ENCODE measurements around the gene MFSD2B.
"Not testable (repeated sequence)": the region's sequence is repeated elsewhere in the genome, so short reads cannot be mapped to it uniquely, and the experiment has no call there.

The MFSD2B gene

GRCh38 chr2:24020244-24020643 lies 10.4 kb downstream of the MFSD2B start:
- DNase-seq = peak; percentile 29

- peak; percentile 50 for DNase-seq
These were observed 11.5 kb downstream of the MFSD2B start for GRCh38 chr2:24021122-24021998.

GRCh38 chr2:24022324-24022974 lies 12.6 kb downstream of the MFSD2B start:
- DNase-seq = no peak

DNA sequence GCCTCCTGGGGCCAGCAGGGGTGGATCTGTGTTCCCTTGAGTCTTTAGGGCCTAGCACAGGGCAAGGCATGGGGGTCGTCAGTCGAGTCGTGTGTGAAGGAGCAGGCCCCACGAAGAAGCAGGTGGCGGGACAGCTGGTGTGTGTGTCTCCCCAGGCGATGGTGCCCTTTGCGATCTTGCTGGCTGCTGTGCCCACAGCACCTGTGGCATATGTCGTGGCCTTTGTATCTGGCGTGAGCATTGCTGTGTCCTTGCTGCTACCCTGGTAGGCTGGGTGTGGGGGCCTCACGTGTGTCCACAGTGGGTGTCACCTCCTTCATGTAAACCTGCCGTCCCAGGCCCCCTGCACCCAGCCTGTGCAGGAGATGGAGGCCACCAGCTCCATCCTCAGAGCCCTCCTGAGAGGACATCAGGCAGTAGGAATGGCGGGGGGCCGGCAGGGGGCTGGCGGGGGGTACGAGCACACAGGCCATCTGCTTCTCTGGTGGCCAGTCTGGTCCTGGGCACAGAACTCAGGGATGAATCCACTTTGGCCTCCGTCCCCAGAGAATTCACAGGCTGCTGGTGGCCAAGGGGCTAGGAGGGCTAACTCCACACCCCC lies 13.2 kb downstream of the MFSD2B start:
- DNase-seq = no peak

- DNase-seq = no peak
These were observed 14.1 kb downstream of the MFSD2B start for GRCh38 chr2:24024018-24024417.

- DNase-seq = no peak
These were observed 15.2 kb downstream of the MFSD2B start for GRCh38 chr2:24024996-24025663.

DNA sequence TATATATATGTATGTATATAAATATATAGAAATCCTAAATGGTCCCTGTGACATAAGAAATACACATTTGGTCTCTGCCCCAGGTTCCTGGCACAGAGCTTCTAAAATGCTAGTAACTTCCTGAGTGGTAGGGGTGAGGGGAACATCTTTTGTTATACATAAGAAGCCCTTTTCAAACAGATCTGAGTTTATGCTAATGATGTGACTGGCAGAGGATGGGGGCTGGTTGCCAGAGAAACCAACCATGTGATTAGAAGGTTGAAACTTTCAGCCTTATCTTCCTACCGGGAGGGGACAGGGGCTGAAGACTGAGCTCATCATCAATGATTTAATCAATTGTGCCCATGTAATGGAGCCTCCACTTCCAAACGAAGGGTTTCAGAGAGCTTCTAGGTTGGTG lies 16.3 kb downstream of the MFSD2B start:
- DNase-seq = no peak

GRCh38 chr2:24038786-24039499 lies 29.1 kb downstream of the MFSD2B start:
- DNase-seq = no peak

GRCh38 chr2:24040511-24040910 lies 30.6 kb downstream of the MFSD2B start:
- DNase-seq = no peak

DNA sequence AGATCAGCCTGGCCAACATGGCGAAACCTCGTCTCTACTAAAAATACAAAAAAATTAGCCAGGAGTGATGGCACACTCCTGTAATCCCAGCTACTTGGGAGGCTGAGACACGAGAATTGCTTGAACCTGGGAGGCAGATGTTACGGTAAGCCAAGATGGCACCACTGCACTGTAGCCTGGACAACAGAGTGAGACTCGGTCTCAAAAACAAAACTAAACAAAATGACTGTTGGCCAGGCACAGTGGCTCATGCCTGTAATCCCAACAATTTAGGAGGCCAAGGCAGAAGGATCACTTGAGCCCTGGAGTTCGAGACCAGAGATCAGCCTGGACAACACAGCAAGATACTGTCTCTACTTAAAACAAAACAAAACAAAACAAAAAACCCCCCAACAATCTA lies 33.2 kb downstream of the MFSD2B start:
- DNase-seq = not testable (repeated sequence)

DNA sequence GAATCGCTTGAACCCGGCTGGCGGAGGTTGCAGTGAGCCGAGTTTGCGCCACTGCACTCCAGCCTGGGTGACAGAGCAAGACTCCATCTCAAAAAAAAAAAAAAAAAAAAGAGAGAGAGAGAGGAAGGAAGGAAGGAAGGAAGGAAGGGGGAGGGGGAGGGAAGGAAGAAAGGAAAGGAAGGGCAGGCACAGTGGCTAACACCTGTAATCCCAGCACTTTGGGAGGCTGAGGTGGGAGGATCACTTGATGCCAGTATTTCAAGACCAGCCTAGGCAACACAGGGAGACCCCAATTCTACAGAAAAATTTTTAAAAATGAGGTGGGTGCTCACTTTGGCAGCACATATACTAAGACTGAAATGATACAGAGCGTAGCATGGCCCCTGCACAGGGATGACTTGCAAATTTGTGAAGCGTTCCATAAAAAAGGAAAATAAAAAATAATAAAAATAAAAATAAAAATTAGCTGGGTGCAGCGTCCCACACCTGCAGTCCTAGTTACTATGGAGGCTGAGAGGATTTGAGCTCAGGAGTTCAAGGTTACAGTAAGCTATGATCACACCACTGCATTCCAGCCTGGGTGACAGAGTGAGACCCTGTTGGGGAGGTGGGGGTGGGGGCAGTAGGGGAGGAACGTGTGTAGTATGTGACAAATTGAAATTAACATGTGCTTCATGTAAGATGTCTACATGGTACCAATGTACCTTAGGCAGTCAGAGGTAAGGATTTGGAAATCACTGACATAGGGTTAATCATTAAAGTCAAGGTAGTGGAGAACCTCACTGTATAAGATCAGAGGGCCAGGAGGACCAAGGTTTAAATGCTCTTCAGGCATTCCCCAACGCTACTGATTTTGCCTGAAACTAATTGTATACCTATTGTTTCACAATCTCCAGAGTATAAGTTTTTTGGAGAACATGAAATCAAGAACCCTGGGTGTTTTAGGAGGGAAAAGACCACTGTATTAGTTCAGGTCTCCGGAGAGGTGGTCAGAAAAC lies 35.9 kb downstream of the MFSD2B start:
- no peak for DNase-seq

DNA sequence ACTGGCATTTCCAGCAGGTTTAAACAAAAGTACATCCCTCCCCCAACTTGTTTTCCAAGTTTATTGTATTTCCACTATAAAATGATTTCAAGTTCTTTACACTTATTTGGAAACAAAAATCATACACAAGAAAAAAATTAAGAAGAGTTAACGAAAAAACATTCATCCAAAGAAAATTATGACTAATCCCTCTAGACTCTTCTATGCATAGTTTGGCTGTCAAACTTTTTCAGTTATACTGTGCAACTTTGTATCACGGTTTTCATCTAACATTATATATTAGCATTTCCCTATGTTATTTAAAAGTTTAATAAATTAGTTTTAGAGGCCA lies 36.7 kb downstream of the MFSD2B start:
- no peak for DNase-seq

GRCh38 chr2:24046930-24047702 lies 37.2 kb downstream of the MFSD2B start, which contains the start of gene WDCP:
TSS of gene WDCP (minus strand) at chr2:24047391. CDS start at chr2:24039494, 7,897 bp downstream.
- peak; percentile 99 for DNase-seq

- DNase-seq = no peak
These were observed 37.8 kb downstream of the MFSD2B start for GRCh38 chr2:24047703-24048033.

DNA sequence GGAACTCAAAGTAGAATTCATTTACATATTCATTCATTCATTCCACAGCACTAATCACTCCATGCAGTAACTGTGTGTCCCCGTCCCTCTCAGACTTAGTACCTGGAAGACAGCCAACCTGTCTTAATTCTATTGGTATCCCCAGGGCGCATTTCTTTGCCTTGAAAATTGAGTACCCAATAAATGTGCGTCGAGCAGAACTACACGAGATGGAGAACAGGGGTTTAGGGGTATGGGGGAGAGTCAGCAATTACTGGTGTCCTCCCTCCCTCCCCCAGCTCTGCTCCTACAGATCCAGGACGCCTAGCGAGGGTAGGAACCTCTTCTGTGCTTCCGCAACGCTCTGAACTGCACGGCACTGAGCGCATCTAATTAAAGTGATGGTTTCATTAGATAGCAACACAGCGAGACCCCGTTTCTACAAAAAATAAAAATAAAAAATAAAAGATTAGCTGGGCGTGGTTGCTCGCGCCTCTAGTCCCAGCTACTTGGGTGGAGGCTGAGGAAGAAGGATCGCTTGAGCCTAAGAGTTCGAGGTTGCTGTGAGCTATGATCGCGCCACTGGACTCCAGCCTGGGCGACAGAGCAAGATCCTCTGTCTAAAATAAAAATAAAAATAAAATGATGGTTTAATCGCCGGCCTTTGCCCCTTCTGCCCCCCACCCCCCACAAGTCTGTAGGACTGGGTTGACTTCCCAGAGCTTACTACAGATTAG lies 39.0 kb downstream of the MFSD2B start:
- peak; percentile 47 for DNase-seq

GRCh38 chr2:24049485-24050021 lies 39.7 kb downstream of the MFSD2B start, which contains the start of gene FKBP1B:
TSS of gene FKBP1B (plus strand) at chr2:24049741. CDS start at chr2:24049850, 109 bp downstream.
- DNase-seq = peak; percentile 40

- DNase-seq = no peak
These were observed 40.4 kb downstream of the MFSD2B start for GRCh38 chr2:24050041-24050979.

DNA sequence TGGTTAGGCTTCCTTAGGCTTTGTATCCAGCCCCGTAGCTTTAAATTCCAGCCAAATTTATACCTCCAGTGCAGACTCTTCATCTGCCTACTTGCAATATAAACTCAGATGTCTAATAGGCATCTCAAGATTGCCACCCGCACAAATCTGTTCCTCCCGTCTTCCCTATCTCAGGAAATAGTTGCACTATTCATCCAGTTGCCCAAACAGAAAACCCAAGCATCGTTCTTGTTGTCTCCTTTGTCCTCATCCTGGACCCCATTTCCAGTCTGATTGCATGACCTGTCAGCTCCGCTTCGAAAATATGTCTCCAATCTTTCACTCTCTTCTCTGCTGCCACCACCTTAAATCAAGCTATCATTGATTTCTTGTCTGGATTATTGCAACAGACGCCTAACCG lies 41.9 kb downstream of the MFSD2B start:
- no peak for DNase-seq
